ENCODE measurements around the gene INPP5A.

INPP5A gene

GRCh38 chr10:132607961-132608495, 70.4 kb downstream of the INPP5A start:
- H2BK120ac ChIP-seq (ENCODE audit: low read depth, low read length), result no peak overlapping the region
- H3K4ac ChIP-seq (ENCODE audit: low read length), result no peak overlapping the region
- peak overlapping the region; percentile 67 for H3K18ac ChIP-seq (ENCODE audit: low read length)
- H3K23ac ChIP-seq (ENCODE audit: low read depth, low read length, poor library complexity), result no peak overlapping the region
- WGBS, 2 donors (ENCODE audit: extremely low coverage in 2 of 2, insufficient read length in 2 of 2, insufficient replicate concordance in 1 of 2), result no CpG with 5 or more reads among the region's 25 CpGs
- no peak overlapping the region for H2AFZ ChIP-seq (ENCODE audit: low read length)
- H3K14ac ChIP-seq (ENCODE audit: low read length), result no peak overlapping the region
- no peak overlapping the region for H3K9ac ChIP-seq (ENCODE audit: low read depth, low read length, poor library complexity)
- no peak for DNase-seq (ENCODE audit: low spot score)
- peaks cover 0 to 6% of the 10 kb centered on the region in 2 donors for H3K4me1 ChIP-seq (ENCODE audit: control insufficient read depth in 2 of 2, insufficient read depth in 1 of 2, low read depth in 1 of 2, low read length in 2 of 2)
- no peak overlapping the region for H3K4me3 ChIP-seq (ENCODE audit: low read length in 2 of 2)
- H2BK15ac ChIP-seq (ENCODE audit: low read length), result no peak overlapping the region
- H2BK12ac ChIP-seq (ENCODE audit: low read length), result no peak overlapping the region
- no peaks in the 10 kb centered on the region for H3K27me3 ChIP-seq (ENCODE audit: control insufficient read depth in 3 of 3, insufficient read depth in 3 of 3, low read depth in 1 of 3, low read length in 3 of 3)
- H2AK5ac ChIP-seq (ENCODE audit: low read depth, low read length), result no peak overlapping the region
- peaks cover 6 to 10% of the 10 kb centered on the region in 2 donors for H3K9me3 ChIP-seq (replicated peaks in 1 of 2; ENCODE audit: control insufficient read depth in 2 of 2, insufficient read depth in 1 of 2, low read depth in 1 of 2, low read length in 2 of 2)
- no peaks in the 10 kb centered on the region for H3K79me1 ChIP-seq (ENCODE audit: low read depth, low read length)
- H4K8ac ChIP-seq (ENCODE audit: low read depth, low read length), result no peak overlapping the region
- no peak overlapping the region for H2BK5ac ChIP-seq (ENCODE audit: low read length)
- H4K91ac ChIP-seq (ENCODE audit: low read depth, low read length, poor library complexity), result no peak overlapping the region
- no peak overlapping the region for H3K4me2 ChIP-seq (ENCODE audit: insufficient read depth, low read length, poor library complexity, severe bottlenecking)
- H3K27ac ChIP-seq (replicated peaks; ENCODE audit: low read length), result no peak overlapping the region
- H3K36me3 ChIP-seq (replicated peaks in 1 of 2; ENCODE audit: control insufficient read depth in 2 of 2, insufficient read depth in 2 of 2, low read length in 2 of 2), result no peaks in the 10 kb centered on the region

- H3K9me3 ChIP-seq (replicated peaks in 1 of 2; ENCODE audit: control insufficient read depth in 2 of 2, insufficient read depth in 1 of 2, low read depth in 1 of 2, low read length in 2 of 2), result peaks cover 6 to 9% of the 10 kb centered on the region in 2 donors
- no peak overlapping the region for H3K14ac ChIP-seq (ENCODE audit: low read length)
- H3K9ac ChIP-seq (ENCODE audit: low read depth, low read length, poor library complexity), result no peak overlapping the region
- H3K27ac ChIP-seq (replicated peaks; ENCODE audit: low read length), result no peak overlapping the region
- H2BK120ac ChIP-seq (ENCODE audit: low read depth, low read length), result no peak overlapping the region
- no peak overlapping the region for H2AK5ac ChIP-seq (ENCODE audit: low read depth, low read length)
- no peak overlapping the region for H4K8ac ChIP-seq (ENCODE audit: low read depth, low read length)
- H2BK15ac ChIP-seq (ENCODE audit: low read length), result no peak overlapping the region
- no peak for DNase-seq (ENCODE audit: low spot score)
- no peak overlapping the region for H2BK12ac ChIP-seq (ENCODE audit: low read length)
- no peak overlapping the region for H2BK5ac ChIP-seq (ENCODE audit: low read length)
- H3K4ac ChIP-seq (ENCODE audit: low read length), result no peak overlapping the region
- no peak overlapping the region for H2AFZ ChIP-seq (ENCODE audit: low read length)
- no peak overlapping the region for H3K4me2 ChIP-seq (ENCODE audit: insufficient read depth, low read length, poor library complexity, severe bottlenecking)
- H3K4me1 ChIP-seq (ENCODE audit: control insufficient read depth in 2 of 2, insufficient read depth in 1 of 2, low read depth in 1 of 2, low read length in 2 of 2), result peaks cover 0 to 6% of the 10 kb centered on the region in 2 donors
- no peak overlapping the region for H3K23ac ChIP-seq (ENCODE audit: low read depth, low read length, poor library complexity)
- H3K4me3 ChIP-seq (ENCODE audit: low read length in 2 of 2), result no peak overlapping the region
- no CpG with 5 or more reads among the region's 18 CpGs for WGBS, 2 donors (ENCODE audit: extremely low coverage in 2 of 2, insufficient read length in 2 of 2, insufficient replicate concordance in 1 of 2)
- H3K36me3 ChIP-seq (replicated peaks in 1 of 2; ENCODE audit: control insufficient read depth in 2 of 2, insufficient read depth in 2 of 2, low read length in 2 of 2), result no peaks in the 10 kb centered on the region
- H3K79me1 ChIP-seq (ENCODE audit: low read depth, low read length), result no peaks in the 10 kb centered on the region
- H3K27me3 ChIP-seq (ENCODE audit: control insufficient read depth in 3 of 3, insufficient read depth in 3 of 3, low read depth in 1 of 3, low read length in 3 of 3), result no peaks in the 10 kb centered on the region
- H3K18ac ChIP-seq (ENCODE audit: low read length), result peak overlapping the region; percentile 7
- H4K91ac ChIP-seq (ENCODE audit: low read depth, low read length, poor library complexity), result no peak overlapping the region
Measured at GRCh38 chr10:132608511-132609195, 71.1 kb downstream of the INPP5A start.

GRCh38 chr10:132609211-132609610, 71.6 kb downstream of the INPP5A start:
- Histone ChIP-seq H3K9me3 (replicated peaks in 1 of 2; ENCODE audit: control insufficient read depth in 2 of 2, insufficient read depth in 1 of 2, low read depth in 1 of 2, low read length in 2 of 2) (peaks cover 4 to 5% of the 10 kb centered on the region in 2 donors), H3K4me2 (ENCODE audit: insufficient read depth, low read length, poor library complexity, severe bottlenecking) (no peak overlapping the region), H3K27me3 (ENCODE audit: control insufficient read depth in 3 of 3, insufficient read depth in 3 of 3, low read depth in 1 of 3, low read length in 3 of 3) (no peaks in the 10 kb centered on the region), H2BK5ac (ENCODE audit: low read length) (no peak overlapping the region), H4K8ac (ENCODE audit: low read depth, low read length) (no peak overlapping the region), H3K4me3 (ENCODE audit: low read length in 2 of 2) (no peak overlapping the region), H4K91ac (ENCODE audit: low read depth, low read length, poor library complexity) (no peak overlapping the region), H3K23ac (ENCODE audit: low read depth, low read length, poor library complexity) (no peak overlapping the region), H2BK12ac (ENCODE audit: low read length) (no peak overlapping the region), H3K9ac (ENCODE audit: low read depth, low read length, poor library complexity) (no peak overlapping the region), H2BK15ac (ENCODE audit: low read length) (no peak overlapping the region), H3K18ac (ENCODE audit: low read length) (no peak overlapping the region), H3K36me3 (replicated peaks in 1 of 2; ENCODE audit: control insufficient read depth in 2 of 2, insufficient read depth in 2 of 2, low read length in 2 of 2) (no peaks in the 10 kb centered on the region), H2BK120ac (ENCODE audit: low read depth, low read length) (no peak overlapping the region), H2AFZ (ENCODE audit: low read length) (no peak overlapping the region), H3K14ac (ENCODE audit: low read length) (no peak overlapping the region), H3K4me1 (ENCODE audit: control insufficient read depth in 2 of 2, insufficient read depth in 1 of 2, low read depth in 1 of 2, low read length in 2 of 2) (peaks cover 0 to 6% of the 10 kb centered on the region in 2 donors), H2AK5ac (ENCODE audit: low read depth, low read length) (no peak overlapping the region), H3K27ac (replicated peaks; ENCODE audit: low read length) (no peak overlapping the region), H3K79me1 (ENCODE audit: low read depth, low read length) (no peaks in the 10 kb centered on the region), H3K4ac (ENCODE audit: low read length) (no peak overlapping the region)
- DNase-seq (ENCODE audit: low spot score), result no peak
- WGBS, 2 donors (ENCODE audit: extremely low coverage in 2 of 2, insufficient read length in 2 of 2, insufficient replicate concordance in 1 of 2), result no CpG with 5 or more reads among the region's 14 CpGs

GRCh38 chr10:132610071-132610701, 72.6 kb downstream of the INPP5A start:
- Histone ChIP-seq H4K91ac (ENCODE audit: low read depth, low read length, poor library complexity) (no peak overlapping the region), H3K79me1 (ENCODE audit: low read depth, low read length) (no peaks in the 10 kb centered on the region), H3K27me3 (ENCODE audit: control insufficient read depth in 3 of 3, insufficient read depth in 3 of 3, low read depth in 1 of 3, low read length in 3 of 3) (no peaks in the 10 kb centered on the region), H2BK120ac (ENCODE audit: low read depth, low read length) (no peak overlapping the region), H3K4me1 (ENCODE audit: control insufficient read depth in 2 of 2, insufficient read depth in 1 of 2, low read depth in 1 of 2, low read length in 2 of 2) (peaks cover 0 to 7% of the 10 kb centered on the region in 2 donors), H3K18ac (ENCODE audit: low read length) (no peak overlapping the region), H3K9ac (ENCODE audit: low read depth, low read length, poor library complexity) (no peak overlapping the region), H3K9me3 (replicated peaks in 1 of 2; ENCODE audit: control insufficient read depth in 2 of 2, insufficient read depth in 1 of 2, low read depth in 1 of 2, low read length in 2 of 2) (no peaks in the 10 kb centered on the region), H3K27ac (replicated peaks; ENCODE audit: low read length) (no peak overlapping the region), H3K4me3 (ENCODE audit: low read length in 2 of 2) (no peak overlapping the region), H4K8ac (ENCODE audit: low read depth, low read length) (no peak overlapping the region), H2BK12ac (ENCODE audit: low read length) (no peak overlapping the region), H2BK15ac (ENCODE audit: low read length) (no peak overlapping the region), H2BK5ac (ENCODE audit: low read length) (no peak overlapping the region), H3K23ac (ENCODE audit: low read depth, low read length, poor library complexity) (no peak overlapping the region), H3K36me3 (replicated peaks in 1 of 2; ENCODE audit: control insufficient read depth in 2 of 2, insufficient read depth in 2 of 2, low read length in 2 of 2) (peaks cover 0 to 4% of the 10 kb centered on the region in 2 donors), H3K14ac (ENCODE audit: low read length) (no peak overlapping the region), H3K4me2 (ENCODE audit: insufficient read depth, low read length, poor library complexity, severe bottlenecking) (no peak overlapping the region), H2AFZ (ENCODE audit: low read length) (no peak overlapping the region), H2AK5ac (ENCODE audit: low read depth, low read length) (no peak overlapping the region), H3K4ac (ENCODE audit: low read length) (no peak overlapping the region)
- DNase-seq (ENCODE audit: low spot score), result no peak
- WGBS, 2 donors (ENCODE audit: extremely low coverage in 2 of 2, insufficient read length in 2 of 2, insufficient replicate concordance in 1 of 2), result no CpG with 5 or more reads among the region's 20 CpGs

All from neuronal stem cell (in vitro differentiated cells).